ENCODE results near the gene ATP23. TPM values are rescaled to one million over a fixed set of nuclear protein-coding genes. Genes with fewer than 3 reads are reported as not detected.

The ATP23 gene
- total RNA-seq, 2 experiments from 2014 or later = 27.5 to 51.3 TPM

DNA sequence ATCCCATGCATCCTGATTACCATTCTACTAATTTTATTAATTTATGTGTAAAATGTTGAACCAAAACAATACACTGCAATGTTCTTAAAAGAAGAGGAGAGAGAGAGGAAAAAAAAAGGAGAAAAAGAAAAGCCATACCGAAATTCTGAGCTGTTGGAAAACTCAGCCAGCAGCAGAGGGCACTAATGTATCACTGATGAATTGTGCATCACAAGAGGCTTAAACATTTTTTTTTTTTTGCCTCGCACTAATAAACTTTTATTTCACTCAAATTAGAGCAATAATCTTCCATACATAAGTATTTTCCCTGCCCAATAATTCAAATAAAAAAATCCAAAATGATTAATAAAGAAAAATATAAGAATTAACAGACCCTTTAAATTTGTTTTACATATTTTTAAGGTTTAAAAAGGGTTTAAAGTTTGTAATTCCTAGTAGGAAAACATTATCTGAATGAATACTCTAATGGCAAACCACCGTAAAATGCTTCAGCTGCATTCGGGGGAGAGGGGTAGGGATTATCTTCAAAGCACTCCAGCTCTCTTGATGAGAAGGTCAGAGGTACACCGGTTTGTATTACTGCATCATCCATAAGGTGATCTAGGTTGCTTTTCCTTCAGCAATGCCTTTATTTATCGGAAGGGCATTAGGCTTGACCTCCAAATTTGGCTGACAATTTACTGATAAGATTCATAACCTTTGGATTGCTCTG is 41.9 kb downstream of the ATP23 start:
- Histone ChIP-seq H3K79me2 (ENCODE audit: insufficient read depth, low read depth, low read length) (no peaks in the 10 kb centered on the region), H2AFZ (ENCODE audit: low read length) (no peak overlapping the region), H3K4me2 (ENCODE audit: low read length) (no peak overlapping the region), H3K9me2 (ENCODE audit: insufficient read depth, low read length) (no peaks in the 10 kb centered on the region), H3K36me3 (ENCODE audit: insufficient read depth, low read length) (no peaks in the 10 kb centered on the region), H3K9me3 (ENCODE audit: low read length) (no peaks in the 10 kb centered on the region), H3K27ac (ENCODE audit: low read depth, low read length, poor library complexity, severe bottlenecking) (no peak overlapping the region), H4K20me1 (ENCODE audit: insufficient read depth, low read length) (no peaks in the 10 kb centered on the region), H3K4me3 (ENCODE audit: low read depth, low read length, poor library complexity, severe bottlenecking) (no peak overlapping the region), H3K4me1 (ENCODE audit: insufficient read depth, low read length, poor library complexity, severe bottlenecking) (no peaks in the 10 kb centered on the region)
- ChIA-PET POLR2A (interaction anchor here (0.7 kb wide), 1 partner anchor 1475 kb away, joined by 3 read pairs; no protein-coding TSS in a partner anchor), CTCF (ENCODE audit: unreplicated experiment) (interaction anchor here (0.5 kb wide), 1 partner anchor 170 kb away, joined by 3 read pairs; no protein-coding TSS in a partner anchor)
- no peak for TF ChIP-seq EZH2phosphoT487 (IDR thresholded peaks at IDR 0.05; ENCODE audit: borderline replicate concordance, low read depth, low read length)
- TF ChIP-seq, protein P1, sequence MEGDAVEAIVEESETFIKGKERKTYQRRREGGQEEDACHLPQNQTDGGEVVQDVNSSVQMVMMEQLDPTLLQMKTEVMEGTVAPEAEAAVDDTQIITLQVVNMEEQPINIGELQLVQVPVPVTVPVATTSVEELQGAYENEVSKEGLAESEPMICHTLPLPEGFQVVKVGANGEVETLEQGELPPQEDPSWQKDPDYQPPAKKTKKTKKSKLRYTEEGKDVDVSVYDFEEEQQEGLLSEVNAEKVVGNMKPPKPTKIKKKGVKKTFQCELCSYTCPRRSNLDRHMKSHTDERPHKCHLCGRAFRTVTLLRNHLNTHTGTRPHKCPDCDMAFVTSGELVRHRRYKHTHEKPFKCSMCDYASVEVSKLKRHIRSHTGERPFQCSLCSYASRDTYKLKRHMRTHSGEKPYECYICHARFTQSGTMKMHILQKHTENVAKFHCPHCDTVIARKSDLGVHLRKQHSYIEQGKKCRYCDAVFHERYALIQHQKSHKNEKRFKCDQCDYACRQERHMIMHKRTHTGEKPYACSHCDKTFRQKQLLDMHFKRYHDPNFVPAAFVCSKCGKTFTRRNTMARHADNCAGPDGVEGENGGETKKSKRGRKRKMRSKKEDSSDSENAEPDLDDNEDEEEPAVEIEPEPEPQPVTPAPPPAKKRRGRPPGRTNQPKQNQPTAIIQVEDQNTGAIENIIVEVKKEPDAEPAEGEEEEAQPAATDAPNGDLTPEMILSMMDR (conservative IDR thresholded peaks at IDR 0.05; ENCODE audit: low read length) = peak; percentile 89
- DNase-seq (ENCODE audit: low spot score) = peak; percentile 47
- no TSS peak for BruUV-seq (replicated peaks)
- intact Hi-C loops (cut with micrococcal nuclease; ENCODE audit: unreplicated experiment) = loop anchor here (10.0 kb wide), 1 partner anchor 1181 kb away; no protein-coding TSS in a partner anchor

DNA sequence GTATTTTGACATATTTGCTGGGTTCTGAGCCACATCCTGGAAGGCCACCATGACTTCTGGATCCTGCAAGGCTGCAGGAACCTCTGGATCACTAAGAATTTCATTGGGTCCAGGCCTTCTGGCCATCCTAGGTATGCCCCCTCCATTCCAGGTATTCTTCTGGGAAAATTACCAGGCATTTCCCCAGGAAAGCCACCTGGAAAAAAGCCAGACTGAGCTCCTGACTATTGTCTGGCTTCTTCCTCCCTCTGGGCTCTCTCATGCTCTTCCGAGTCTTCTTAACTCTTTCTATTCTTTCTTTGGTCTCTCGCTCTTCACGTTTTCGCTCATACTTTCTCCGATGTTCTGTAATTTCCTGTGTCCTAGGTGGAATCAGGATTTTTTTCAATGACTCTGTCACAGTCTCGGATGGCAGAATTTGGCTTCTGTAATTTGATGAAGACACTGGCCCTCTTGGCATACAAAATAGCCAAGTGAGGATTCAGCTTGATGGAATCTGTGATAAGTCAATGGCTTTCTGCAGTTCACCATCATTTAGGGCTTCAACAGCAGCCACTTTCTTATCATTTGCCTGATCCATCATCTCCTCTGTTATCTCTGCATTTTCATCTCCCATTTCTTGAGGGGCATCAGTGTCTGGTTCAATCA is 42.6 kb downstream of the ATP23 start:
- TF ChIP-seq, protein P1 (conservative IDR thresholded peaks at IDR 0.05; ENCODE audit: low read length) = no peak
- no peak for TF ChIP-seq EZH2phosphoT487 (IDR thresholded peaks at IDR 0.05; ENCODE audit: borderline replicate concordance, low read depth, low read length)
- Histone ChIP-seq H3K4me3 (ENCODE audit: low read depth, low read length, poor library complexity, severe bottlenecking) (no peak overlapping the region), H3K27ac (ENCODE audit: low read depth, low read length, poor library complexity, severe bottlenecking) (no peak overlapping the region), H3K36me3 (ENCODE audit: insufficient read depth, low read length) (no peaks in the 10 kb centered on the region), H3K9me2 (ENCODE audit: insufficient read depth, low read length) (no peaks in the 10 kb centered on the region), H3K79me2 (ENCODE audit: insufficient read depth, low read depth, low read length) (no peaks in the 10 kb centered on the region), H4K20me1 (ENCODE audit: insufficient read depth, low read length) (no peaks in the 10 kb centered on the region), H2AFZ (ENCODE audit: low read length) (no peak overlapping the region), H3K9me3 (ENCODE audit: low read length) (no peaks in the 10 kb centered on the region), H3K4me1 (ENCODE audit: insufficient read depth, low read length, poor library complexity, severe bottlenecking) (no peaks in the 10 kb centered on the region), H3K4me2 (ENCODE audit: low read length) (no peak overlapping the region)
- no TSS peak for BruUV-seq (replicated peaks)
- no peak for DNase-seq (ENCODE audit: low spot score)
- intact Hi-C loops (cut with micrococcal nuclease; ENCODE audit: unreplicated experiment) = loop anchor here (10.0 kb wide), 1 partner anchor 1181 kb away; no protein-coding TSS in a partner anchor
- CTCF ChIA-PET (ENCODE audit: unreplicated experiment) = interaction anchor here (0.5 kb wide), 1 partner anchor 169 kb away, joined by 3 read pairs; no protein-coding TSS in a partner anchor
- POLR2A ChIA-PET = no interaction called here
